Putamen (tissue), 1 donor: ENCODE results near the gene REEP5.
"Not testable (repeated sequence)": the region's sequence is repeated elsewhere in the genome, so short reads cannot be mapped to it uniquely, and the experiment has no call there.

ENCODE experiments used
- DNase-seq: peaks from one replicate; pipeline ENCODE4 v3.0.0-alpha.2; 2016; ENCODE audit warnings: low spot score

REEP5 gene

DNA sequence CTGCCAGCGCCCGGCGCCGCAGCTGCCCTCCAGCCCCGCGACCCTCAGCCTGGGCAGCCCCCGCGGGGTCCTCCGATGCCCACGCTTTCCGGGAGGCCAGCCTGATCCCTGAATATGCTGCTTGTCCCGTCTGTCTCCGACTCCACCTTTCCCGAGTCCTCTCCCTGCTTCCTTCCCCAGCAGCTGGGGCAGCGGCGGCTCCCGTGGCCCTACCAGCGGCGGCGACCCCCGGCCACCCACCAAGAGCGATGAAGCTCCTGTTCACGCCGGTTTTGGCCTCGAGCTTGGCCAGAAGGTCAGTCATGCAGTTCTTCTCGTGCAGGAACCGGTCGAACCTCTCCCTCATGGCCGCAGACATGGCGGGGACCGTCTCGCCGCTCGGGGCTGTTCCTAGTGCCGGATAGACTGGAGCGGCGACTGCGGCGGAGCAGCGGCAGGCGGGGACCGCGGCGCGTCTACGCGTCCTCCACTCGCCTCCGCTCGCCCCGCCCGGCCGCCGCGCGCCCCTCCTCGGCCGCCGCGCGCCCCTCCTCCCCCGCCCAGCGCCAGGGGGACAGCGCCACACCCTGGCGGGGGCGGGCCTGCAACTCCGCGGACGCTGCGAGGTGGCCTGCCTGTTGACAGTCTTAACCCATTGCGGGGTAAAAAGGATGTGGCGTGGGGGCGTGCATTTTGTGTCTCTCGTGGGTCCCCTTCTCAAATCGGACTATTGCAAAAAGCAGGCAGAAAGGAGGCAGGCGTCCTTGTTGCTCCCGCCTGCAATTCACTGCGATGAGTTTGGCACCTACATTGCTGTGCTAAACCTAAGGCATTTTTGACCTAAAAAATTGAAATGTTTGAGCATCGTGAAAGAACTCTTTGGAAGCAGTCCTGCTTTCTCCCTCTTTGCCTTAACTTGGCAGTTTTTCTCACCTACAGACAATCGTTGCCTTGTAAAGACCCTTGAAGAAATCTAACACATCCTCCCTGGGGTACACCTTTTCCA, at the start of gene REEP5:
TSS of gene REEP5 (minus strand) at position 395 of the 985 bp plus-strand sequence. CDS start at position 358, 37 bp downstream.
- DNase-seq: peak; percentile 82

DNA sequence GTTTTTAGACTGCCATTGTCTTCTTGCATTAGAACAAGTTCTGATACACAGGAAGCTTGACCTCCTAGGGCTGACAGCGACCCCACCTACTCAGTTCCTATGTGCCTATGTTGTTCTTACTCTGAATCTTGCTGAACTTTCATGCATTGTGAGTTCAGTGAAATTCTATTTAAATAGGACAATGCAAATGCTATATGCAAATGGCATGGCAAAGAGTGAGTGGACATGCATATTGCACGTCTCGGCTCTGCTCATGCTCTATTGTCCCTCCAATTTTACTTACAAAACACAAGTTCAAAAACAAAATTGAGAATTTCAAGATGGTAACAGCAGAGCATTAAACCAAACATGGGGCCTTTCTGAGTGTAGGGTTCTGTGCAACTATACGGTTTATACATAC, 49.2 kb upstream of the REEP5 start:
- no peak for DNase-seq

DNA sequence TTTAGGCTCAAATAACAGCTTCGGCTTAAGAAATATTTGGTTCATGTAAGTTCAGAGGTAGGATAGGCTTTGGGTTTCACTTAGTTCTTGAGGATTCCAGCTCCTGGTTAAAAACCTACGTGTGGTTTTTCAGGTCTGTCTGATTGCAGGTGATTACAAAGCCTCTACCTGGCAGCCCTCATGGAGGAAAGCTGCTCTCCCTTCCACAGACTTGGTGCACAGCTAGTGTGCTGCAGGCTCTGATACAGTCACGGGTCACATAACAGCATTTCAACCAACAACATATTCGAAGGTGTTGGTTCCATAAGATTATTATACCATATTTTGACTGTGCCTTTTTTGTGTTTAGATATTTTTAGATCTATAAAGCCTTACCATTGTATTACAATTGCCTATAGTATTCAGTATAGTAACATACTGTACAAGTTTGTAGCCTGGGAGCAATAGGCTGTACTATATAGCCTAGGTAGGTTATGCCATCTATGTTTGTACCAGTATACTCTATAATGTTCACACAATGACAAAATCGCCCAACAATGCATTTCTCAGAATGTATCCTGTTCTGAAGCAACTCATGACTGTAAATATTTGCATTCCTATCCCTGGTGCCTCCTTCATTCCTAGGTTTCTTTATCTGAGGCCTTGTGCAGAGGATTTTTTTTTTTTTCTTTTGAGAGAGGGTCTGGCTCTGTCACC, 46.5 kb upstream of the REEP5 start:
- DNase-seq: no peak

DNA sequence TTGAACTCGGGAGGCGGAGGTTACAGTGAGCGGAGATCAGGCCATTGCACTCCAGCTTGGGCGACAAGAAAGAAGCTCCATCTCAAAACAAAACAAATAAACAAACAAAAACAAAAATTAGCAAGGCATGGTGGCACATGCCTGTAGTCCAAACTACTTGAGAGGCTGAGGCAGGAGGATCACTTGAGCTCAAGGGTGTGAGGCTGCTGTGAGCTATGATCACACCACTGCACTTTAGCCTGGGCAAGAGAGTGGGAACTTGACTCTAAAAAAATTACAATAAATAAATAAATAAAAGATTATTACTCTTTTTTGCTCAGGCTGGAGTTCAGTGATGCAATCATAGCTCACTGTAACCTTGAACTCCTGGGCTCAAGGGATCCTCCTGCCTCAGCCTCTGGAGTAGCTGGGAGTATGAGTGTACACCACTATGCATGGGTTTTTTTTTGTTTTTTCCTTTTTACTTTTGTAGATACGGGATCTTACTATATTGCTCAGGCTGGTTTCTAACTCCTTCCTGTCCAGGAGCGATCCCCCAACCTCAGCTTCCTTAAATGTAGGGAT, 45.6 kb upstream of the REEP5 start:
- DNase-seq: no peak

DNA sequence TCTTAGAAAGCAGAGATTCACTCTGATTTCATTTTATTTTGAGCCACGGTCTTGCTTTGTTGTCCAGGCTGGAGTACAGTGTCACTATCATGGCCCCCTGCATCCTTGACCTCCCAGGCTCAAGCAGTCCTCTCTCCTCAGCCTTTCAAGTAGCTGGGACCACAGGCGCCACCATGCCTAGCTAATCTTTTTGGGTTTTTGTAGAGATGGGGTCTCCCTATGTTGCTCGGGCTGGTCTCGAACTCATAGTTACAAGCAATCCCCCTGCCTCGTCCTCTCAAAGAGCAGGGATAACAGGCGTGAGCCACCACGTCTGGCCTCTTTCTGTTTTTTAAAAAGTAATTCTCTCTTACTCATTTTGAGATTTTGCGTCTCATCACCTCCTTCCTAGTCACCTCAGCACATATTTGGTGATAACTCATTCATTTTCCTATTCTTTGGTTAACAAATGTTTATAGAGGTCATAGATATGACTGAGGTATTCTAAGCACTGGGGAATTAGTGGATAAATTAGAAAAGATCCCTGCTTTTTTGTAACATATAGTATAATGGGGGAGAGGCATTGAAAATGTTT, 43.8 kb upstream of the REEP5 start:
- no peak for DNase-seq

DNA sequence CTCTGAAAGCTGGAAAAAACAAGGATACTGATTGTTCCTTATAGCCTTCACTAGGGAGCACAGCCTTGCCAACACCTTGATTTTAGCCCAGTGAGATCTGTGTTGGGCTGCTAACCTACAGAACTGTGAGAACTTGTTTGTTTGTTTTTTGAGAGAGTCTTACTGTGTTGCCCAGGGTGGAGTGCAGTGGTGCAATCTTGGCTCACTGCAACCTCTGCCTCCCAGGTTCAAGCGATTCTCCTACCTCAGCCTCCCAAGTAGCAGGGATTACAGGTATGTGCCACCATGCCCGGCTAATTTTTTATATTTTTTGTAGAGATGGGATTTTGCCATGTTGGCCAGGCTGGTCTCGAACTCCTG, 41.3 kb upstream of the REEP5 start:
- DNase-seq: not testable (repeated sequence)

DNA sequence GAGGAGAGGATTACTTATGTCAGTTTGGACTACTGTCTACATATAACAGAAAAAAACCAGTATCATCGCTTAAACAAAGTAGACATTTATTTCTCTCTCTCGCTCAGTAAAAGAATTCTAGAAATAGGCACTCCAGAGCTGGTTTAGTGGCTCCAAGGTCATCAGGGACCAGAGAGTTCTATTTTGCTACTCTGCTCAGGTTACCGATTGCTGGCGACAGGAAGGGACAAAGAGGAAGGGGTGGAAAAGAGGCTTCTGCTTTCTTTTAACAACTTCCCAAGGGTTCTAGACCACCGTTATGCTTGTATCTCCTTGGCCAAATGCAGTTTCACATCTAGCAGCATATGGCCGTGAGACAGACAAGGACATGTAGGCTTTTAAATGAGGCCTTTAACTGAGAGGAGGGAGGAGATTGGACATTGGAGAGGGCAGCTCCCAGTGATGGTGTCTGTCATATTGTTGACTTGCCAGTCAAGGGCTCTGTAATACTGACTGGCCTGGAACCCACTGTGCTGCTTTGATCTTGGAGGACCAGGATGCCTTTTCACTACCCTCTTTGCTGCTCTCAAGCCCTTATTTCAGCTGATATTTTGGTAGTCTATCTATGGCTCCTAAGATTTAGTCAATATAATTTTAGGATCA, 39.0 kb upstream of the REEP5 start:
- DNase-seq: no peak

DNA sequence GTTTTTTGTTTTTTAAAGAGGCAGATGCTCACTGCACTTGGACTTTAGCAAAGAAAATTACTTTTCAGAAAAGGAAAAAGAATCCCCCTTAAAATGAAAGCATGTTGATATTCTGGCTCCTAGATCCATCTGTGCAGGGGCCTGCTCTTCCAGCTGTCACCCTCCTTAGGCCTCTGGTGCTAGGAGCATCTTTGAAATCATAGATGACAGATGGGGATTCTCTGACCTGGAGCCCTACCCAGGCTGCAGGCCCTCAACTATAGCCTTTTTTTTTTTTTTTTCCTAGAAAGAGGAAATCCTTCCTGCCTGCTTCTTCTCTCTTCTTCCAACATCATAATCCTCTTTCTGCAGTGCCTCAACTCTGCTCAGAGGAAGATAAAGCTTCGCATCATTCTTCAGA, 38.3 kb upstream of the REEP5 start:
- no peak for DNase-seq

DNA sequence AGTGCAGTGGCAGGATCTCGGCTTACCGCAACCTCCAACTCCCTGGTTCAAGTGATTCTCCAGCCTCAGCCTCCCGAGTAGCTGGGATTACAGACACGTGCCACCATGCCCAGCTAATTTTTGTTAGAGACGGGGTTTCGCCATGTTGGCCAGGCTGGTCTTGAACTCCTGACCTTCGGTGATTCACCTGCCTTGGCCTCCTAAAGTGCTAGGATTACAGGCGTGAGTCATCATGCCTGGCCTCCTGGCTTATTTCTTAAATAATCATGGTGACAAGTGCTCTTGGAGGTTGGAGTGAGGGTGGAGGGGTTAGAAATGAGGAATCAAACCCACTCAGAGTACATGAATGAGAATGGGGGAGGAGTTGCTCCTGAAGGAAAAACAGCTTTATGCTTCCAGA, 37.8 kb upstream of the REEP5 start:
- DNase-seq: not testable (repeated sequence)

DNA sequence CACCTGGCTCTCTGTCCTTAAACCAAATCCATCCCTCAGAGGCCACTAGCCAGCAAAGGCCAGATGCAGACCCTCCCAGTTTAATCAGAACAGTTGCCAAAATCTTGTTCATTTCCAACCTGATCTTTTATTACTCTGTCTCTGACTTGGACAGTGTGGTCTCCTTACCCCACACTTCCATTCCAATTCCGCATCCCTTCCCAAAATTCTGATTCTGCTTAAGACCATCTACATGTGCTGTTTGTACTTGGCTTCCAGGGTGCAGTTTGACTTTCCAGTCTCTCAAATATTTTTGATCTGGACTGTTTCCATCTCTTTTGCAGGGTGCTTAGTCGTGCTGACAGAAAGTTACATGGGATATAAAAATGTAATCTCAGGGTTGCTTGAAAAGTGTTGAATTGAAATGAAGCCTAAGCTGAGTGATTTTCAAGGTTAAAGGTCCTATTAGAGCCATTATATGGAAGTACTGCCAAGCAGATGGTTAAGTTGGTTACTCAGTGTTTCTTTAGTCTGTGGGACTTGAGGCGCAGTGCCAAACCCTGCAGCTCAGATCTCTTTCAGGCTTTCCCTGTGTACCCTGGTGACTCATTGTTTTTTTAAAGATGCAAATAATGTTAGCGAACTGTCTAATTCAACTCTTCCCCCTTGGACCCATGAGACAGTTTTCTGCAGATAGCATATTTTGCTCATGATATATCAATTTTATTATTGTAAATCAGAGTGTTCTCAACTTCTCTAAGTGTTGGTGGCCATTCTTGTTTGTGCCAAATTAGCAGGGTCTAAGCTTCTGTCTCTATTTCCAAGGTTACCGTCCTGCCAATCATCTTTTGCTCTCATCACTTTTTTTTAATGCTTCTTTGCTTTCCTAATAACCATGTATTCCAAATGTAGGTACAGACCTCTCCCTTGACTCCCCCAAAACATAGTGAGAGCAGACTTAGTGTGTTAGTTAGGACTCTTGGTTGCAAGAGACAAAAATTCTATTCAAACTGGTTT, 36.4 kb upstream of the REEP5 start:
- DNase-seq: no peak

DNA sequence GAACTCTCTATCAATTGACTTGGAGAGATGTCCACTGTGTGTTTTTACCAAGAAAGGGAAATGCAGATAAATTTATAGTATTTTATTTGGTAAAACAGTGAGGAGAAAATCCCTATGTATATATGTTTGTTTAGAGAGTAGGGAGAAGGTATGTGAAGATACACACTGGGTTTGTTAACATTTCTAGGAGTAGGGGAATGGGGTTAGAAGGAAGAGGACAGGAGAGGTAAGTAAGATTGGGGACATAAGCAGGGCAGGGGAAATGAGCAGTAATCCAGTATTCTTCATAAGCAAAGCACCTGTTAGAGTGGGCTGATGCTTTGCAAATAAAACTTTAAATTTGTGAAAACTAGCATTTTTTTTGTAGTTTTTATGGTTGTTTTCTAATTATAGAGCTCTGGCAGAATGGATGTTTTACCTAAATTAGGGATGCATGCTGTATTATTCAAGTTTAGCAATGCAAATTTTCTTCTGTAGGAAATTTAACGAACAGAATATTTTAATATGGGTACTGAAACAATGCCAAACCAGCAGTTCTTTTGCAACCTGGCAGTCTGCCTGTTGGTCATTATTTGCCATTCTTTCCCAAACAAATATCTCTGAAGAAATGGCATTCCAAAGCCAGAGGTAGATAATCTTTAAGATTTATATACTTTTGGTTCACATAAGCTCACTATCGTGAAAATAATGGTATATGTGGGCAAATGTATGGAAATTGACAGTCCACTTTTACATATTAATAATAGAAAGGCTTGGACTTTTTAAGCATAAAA, 35.2 kb upstream of the REEP5 start:
- DNase-seq: no peak

DNA sequence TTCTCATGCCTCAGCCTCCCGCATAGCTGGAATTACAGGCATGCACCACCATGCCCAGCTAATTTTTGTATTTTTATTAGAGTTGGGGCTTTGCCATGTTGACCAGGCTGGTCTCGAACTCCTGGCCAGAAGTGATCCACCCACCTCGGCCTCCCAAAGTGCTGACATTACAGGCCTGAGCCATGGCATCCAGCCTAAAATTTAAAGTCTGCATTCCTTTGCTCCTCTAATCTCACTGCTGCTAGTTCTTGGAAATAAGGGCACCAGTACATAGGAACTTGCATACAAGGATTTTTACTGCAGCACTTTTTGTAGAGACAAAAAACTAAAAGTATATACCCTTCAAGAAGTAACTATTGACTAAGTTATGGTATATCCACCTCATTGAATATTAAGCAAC, 34.6 kb upstream of the REEP5 start:
- no peak for DNase-seq

DNA sequence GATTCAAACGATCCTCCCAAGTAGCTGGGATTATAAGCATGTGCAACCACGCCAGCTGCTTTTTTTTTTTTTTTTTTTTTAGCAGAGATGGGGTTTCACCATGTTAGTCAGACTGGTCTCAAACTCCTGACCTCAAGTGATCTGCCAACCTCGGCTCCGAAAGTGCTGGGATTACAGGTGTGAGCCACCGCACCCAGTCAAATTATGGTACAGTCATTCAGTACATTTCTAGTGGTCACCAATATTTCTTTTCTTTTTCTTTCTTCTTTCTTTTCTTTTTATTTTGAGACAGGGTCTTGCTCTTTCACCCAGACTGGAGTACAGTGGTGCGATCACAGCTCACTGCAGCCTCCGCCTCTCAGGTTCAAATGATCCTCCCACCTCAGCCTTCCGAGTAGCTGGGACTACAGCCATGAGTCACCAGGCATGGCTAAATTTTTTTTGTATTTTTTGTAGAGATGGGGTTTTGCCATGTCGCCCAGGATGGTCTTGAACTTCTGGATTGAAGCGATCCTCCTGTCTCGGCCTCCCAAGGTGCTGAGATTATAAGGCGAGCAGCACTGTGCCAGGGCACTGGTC, 29.2 kb upstream of the REEP5 start:
- no peak for DNase-seq

DNA sequence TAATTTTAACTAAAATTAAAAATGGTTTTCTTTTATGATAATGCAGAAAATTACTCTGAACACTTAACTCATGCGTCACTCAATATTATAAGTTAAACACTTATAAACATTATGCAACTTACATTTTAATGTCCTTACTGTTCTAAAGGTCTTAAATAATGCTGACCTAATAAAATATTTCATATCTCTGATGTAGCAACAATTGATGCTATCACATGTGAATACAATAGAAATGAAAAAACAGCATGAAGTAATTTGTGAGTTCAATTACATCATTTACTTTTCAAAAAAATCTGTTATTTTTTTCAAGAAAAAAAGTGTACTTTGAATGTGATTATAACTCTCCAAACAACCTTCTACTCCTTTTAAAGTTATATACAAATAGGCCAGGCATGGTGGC, 26.4 kb upstream of the REEP5 start:
- DNase-seq: no peak

DNA sequence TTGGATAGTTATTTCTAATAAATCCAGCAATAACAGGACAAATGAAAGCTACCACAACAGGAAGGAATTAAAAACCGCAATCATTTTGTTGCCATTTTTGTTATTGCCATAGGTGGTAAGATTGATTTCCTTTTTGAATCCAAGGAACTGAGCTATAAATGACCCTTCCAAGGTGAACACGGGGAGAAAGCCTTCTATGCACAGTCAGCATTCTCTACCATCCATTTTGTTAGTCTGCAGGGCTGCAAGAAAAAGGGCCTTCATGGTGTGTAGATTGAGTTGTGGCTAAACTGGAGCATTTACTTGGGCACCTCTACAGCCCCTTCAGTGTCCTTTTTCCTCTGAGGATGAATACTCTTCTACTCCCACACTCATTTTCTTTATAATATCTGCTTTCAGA, 18.6 kb upstream of the REEP5 start:
- no peak for DNase-seq

DNA sequence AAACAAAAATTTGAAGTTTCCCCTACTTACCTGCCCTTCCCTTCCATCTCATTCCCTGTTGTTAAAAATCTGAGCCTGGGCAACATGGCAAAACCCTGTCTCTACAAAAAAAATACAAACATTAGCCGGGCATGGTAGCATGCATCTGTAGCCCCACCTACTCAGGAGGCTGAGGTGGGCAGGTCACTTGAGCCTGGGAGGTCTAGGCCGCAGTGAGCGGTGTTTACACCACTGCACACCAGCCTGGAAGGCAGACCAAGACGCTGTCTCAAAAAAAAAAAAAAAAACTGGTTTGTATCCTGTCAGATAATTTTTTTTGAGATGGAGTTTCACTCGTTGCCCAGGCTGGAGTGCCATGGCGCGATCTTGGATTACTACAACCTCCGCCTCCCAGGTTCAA, 16.3 kb upstream of the REEP5 start:
- no peak for DNase-seq

DNA sequence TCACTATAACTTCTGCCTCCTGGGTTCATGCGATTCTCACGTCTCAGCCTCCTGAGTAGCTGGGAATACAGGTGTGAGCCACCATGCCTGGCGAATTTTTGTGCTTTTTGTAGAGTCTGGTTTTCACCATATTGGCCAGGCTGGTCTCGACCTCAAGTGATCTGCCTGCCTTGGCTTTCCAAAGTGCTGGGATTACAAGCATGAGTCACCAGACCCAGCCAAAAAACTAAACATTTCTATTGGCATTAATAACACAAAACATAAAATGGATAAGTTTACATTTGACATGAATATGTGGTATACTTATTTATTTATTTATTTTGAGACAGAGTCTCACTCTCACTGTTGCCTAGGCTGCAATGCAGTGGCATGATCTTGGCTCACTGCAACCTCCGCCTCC, 13.6 kb upstream of the REEP5 start:
- no peak for DNase-seq

DNA sequence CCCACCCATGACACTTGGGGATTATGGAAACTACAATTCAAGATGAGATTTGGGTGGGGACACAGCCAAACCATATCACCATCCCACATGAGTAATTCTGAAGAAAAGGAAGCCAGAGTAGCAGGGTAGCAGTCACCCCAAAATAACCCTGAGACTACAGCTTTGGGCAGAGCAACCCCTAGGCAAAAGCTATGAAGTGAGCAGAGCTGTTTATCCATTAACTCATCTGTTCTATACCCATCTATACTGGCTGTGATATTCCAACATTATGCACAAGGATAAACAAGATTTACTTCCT, 12.3 kb upstream of the REEP5 start:
- DNase-seq: no peak

DNA sequence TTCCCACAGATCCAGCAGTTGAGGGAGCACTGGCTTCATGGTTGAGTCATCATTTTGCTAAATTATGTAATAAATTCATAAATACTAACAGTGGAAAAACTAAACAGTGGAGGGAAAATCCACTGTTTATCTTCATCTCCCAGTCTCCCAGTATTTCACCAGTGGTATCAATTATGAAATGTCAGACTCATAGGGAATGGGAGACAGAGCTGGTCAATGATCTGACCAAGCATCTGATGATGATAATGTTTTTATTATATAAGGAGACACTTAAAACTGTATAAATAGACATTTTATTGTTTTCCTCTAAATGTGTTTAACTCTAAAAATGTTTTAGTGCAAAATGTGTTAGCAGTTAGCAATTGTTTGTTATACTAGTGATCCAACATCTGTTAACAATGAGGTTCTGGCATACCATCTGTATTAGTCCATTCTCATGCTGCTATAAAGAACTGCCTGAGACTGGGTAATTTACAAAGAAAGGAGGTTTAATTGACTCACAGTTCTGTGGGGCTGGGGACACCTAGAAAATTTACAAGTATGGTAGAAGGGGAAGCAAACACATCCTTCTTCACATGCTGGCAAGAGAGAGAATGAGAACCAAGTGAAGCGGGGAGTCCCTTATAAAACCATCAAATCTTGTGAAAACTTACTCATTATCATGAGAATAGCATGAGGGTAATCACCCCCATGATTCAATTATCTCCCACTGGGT, 11.8 kb upstream of the REEP5 start:
- DNase-seq: no peak
